ENCODE data around the gene FDPS.
A peak's percentile ranks its signal among the peaks of the same experiment; 100 is the strongest.
"Not testable (repeated sequence)": the region's sequence is repeated elsewhere in the genome, so short reads cannot be mapped to it uniquely, and the experiment has no call there.

FDPS gene

DNA sequence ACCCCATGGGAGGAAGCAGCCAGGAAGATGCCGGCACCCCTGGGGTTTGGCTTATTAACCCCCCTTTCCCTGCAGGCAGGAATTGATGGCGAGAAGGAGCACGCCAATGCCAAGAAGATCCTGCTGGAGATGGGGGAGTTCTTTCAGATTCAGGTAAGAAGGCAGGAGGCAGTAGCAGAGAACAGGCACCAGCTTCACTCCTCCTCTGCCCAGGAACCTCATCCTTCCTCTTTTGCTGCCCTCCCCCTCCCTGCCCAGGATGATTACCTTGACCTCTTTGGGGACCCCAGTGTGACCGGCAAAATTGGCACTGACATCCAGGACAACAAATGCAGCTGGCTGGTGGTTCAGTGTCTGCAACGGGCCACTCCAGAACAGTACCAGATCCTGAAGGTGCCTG, 10.9 kb downstream of the FDPS start:
- DNase-seq = no peak

DNA sequence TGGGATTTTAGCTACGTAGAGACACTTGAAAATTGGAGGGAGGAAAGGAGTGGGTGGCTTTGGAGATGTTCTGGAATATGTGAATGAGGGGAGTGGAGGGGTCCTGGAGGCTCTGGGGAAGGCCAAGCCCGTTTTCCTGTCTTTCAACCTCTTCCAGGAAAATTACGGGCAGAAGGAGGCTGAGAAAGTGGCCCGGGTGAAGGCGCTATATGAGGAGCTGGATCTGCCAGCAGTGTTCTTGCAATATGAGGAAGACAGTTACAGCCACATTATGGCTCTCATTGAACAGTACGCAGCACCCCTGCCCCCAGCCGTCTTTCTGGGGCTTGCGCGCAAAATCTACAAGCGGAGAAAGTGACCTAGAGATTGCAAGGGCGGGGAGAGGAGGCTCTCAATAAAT, 11.6 kb downstream of the FDPS start:
- no peak for DNase-seq

DNA sequence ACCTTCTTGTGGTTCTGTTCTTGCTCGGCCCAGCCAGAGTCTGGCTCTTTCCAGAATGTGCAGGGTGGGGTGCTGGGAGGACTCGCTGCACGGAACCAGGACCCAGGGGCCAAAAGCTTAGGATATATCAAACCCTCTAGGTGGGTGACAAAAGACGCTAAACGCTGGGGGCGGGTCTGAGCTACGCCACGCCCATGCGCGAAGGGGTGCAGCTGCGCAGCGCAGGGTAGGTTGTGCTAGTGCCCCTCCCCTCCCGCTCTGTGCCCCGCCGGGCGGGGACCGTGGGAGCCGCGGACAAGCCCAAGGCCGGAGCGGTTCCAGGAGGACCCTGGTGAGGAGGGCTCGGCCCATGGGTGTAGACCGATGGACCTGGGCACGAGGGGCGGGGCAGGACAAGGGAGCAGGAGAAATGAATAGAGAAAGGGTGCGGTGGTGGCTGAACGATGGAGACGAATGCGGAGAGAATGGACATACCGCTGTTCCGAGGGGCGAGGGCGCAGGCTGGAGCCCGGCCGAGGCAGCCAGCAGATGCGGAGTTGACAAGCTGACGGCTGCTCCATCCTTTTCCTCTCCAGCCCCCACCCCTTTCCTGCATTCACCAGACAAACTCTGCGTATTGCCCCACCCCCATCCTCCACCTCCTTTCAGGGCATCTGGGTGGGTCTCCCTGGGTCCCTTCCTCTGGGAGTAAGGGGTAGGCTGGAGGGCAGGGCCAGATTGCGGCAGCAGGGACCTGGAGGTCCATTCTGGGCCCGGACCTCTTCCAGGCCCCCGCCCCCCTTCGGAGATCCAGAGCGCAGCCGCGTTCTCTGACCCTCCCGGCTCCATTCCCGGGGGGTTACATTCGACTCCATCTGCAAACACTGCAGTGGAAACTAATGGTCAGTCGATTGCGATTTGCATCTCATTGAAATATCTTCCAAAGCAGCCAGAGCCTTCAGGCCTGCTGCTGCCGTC, 12.3 kb downstream of the FDPS start, which contains the start of gene RUSC1:
RUSC1 (plus strand) TSS at position 234 of the 957 bp plus-strand sequence. CDS start 880 bp downstream, outside the sequence.
- DNase-seq = peak in 44 of 51 donors; percentile 15 to 87 (median 60)

DNA sequence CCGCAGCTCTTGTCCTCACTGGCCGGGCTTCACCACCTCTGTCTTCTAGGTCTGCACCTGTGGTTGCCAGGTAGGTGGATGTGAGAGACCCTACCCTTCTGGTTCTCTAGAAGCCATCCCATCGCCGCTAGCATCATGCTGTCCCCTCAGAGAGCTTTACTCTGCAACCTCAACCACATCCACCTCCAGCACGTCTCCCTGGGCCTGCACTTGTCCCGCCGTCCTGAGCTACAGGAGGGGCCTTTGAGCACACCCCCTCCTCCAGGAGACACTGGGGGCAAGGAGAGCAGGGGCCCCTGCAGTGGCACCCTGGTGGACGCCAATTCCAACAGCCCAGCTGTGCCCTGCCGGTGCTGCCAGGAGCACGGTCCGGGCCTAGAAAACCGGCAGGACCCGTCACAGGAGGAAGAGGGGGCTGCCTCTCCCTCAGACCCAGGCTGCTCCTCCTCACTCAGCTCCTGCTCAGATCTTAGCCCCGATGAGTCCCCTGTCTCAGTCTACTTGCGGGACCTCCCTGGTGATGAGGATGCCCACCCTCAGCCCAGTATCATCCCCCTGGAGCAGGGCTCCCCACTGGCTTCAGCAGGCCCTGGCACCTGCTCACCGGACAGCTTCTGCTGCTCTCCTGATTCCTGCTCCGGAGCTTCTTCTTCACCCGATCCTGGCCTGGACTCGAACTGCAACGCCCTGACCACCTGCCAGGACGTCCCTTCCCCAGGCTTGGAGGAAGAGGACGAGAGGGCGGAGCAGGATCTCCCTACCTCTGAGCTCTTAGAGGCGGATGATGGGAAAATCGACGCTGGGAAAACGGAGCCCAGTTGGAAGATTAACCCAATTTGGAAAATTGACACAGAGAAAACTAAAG, 13.2 kb downstream of the FDPS start:
- DNase-seq = peak in 2 of 51 donors; percentile 16 to 38

DNA sequence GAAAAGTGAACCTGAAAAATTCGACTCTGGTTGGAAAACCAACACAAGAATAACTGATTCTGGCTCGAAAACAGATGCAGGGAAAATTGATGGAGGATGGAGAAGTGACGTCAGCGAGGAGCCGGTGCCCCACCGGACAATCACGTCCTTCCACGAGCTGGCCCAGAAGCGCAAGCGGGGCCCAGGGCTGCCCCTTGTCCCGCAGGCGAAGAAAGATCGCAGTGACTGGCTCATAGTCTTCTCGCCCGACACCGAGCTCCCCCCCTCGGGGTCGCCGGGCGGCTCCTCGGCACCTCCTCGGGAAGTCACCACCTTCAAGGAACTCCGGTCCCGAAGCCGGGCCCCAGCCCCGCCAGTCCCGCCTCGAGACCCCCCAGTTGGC, 13.9 kb downstream of the FDPS start:
- peak in 17 of 51 donors; percentile 3 to 74 (median 43) for DNase-seq

DNA sequence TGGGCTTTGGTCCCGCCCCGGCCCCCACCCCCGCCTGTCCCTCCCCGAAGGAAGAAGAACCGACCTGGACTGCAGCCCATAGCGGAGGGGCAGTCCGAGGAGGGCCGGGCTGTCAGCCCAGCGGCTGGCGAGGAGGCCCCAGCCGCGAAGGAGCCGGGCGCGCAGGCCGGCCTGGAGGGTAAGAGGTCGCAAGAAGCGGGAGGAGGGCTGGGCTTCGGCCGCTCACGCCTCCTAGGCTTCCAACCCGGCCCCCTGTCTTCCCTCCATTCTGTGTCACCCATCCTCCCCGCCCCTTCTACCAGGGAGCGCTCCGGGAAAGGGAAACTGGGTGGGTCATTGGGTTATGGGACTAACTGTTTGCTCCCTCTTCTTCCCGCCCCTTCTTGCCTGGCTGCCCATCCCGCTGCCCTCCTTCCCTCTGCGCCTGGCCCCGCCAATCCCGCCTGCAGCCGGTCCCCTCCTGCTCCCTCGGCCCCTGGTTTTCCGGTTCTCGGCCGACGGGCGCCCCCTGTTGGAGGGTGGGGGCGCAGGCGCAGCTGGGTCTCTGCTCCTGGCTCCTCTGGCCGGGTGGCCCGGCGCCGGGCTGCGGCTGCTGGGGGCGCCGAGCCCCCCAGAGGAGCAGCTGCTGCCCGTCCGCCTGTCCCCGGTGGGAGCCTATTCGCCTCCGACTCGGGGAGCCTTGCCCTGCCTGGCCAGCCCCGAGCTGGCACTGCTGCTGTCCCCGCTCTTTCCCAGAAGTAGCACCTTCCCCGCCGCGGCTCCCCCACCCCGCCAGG, 14.5 kb downstream of the FDPS start:
- peak in 50 of 51 donors; percentile 19 to 91 (median 73) for DNase-seq

DNA sequence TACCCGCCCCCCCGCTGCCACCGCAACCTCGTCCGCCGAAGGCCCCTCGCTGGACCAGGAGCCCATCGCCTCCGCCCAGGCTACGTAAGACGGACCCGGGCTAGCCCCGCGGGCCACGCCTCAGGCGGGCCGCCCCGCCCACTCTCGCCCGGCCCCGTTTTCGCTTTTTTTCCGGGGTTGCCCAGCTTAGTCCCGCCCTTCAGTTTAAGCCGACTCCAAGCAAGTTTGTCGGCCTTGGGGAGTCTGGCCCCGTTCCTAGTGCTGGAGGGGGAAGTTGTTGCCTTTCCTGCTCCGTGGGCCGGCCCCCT, 15.0 kb downstream of the FDPS start:
- DNase-seq = peak in 45 of 51 donors; percentile 23 to 91 (median 70)

DNA sequence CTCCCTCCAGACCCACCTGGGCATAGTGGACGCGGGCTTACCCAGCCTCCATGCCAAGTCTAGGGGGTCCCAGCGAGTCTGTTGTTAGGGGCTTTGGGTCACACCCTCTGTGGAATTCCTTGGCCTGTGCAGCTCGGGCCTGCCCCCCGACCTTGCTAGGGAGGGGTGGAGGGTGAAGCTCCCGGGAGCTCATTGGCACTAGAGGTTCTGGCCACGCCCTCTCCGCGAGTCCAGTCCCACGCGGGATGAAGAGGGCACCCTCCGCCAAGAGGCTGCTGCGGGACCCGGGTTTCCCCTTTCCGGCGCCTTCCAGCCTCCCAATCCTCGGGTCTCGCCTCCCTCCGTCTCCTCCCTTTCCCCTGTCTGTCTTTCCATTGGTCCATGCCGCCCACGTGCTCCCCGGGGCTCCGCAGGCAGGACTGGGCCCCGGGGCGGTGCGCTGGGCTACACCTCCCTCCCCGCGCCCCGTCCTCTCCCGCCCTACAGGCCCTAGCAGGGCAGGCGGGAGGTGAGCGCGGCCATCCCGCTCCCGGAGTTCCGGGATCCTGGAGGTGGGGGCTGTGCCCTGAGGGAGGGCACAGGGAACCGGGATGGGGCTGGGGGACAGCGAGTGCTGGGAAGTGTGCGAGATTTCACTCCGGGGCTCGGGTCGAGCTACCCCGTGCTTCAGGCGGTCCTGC, 15.5 kb downstream of the FDPS start:
- DNase-seq = peak; percentile 65 to 97 (median 89)

DNA sequence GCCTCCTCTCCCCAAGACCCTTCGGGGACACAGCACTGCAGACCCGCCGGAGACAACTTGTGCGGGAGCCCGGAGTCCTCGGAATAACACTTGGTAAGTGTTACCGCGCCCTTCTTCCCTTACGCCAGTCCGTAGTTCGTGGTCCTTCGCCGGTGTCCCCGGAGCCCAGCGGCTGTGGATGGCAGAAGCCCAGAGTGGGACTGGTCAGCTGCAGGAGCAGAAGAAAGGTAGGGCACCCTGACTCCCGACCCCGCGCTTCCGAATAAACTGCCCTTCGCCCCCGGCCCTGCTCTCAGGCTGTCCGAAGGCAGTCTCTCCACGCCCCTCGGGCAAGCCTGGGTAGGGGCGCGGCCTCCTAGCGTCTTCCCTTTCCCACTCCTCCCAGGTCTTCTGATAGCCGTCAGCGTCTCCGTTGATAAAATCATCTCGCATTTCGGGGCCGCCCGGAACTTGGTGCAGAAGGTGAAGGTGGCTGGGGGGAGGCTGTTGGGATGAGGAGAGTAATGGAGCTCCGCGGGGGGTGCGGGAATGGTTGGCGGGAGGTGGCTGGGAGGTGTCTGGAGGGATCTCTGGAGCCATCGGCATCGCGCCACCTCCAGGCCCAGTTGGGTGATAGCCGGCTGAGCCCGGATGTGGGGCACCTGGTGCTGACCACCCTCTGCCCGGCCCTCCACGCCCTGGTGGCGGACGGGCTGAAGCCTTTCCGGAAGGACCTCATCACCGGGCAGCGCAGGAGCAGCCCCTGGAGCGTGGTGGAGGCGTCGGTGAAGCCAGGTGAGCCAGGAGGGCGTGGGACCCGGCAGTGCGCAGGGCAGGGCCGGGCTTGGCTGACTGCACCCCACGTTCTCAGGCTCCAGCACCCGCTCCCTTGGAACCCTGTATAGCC, 16.3 kb downstream of the FDPS start:
- peak in 15 of 51 donors; percentile 15 to 68 (median 43) for DNase-seq

DNA sequence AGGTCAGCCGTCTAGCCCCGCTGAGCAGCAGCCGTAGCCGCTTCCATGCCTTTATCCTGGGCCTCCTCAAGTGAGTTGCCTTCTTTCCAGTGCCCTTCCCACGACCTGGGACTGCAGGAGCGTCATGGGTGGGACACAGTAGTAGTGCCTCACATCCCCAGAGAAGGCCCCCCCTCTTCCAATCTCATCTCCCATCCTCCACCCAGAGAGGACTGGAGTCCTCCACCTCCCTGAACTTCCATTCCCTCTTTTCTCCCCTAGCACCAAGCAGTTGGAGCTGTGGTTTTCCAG, 16.9 kb downstream of the FDPS start:
- no peak for DNase-seq

DNA sequence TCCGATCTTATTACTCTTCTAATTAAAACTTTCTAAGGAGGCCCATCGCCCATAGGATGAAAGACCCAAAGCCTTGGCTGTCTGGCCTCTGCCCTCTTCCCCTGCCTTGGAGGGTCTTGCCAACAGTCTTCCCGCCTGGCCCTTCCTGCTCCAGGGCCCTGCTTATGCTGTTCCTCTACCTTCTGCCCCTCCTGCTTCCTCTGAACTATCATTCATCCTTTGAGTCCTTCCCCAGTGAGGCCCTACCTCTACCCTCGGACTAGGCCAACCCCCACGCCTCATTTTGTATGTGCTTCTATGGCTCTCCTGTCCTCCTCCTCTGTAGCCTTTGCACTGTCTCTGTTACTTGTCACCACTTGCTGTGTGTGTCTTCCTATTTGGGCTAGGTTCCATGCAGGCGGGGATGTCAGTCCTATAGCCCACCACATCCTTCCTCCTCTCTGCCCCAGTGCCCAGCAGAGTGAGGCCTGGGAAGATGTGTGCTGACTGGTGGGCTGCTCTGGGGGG, 17.4 kb downstream of the FDPS start:
- no peak for DNase-seq

DNA sequence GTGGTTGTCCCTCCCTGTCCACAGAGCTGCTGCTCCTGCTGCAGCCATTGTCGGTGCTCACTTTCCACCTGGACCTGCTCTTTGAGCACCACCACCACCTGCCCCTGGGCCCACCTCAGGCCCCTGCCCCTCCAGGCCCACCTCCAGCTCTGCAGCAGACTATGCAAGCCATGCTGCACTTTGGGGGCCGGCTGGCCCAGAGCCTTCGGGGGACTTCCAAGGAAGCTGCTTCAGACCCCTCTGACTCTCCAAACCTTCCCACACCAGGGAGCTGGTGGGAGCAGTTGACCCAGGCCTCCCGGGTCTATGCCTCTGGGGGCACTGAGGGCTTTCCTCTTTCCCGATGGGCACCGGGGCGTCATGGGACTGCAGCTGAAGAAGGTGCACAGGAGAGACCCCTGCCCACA, 18.0 kb downstream of the FDPS start:
- DNase-seq = no peak

DNA sequence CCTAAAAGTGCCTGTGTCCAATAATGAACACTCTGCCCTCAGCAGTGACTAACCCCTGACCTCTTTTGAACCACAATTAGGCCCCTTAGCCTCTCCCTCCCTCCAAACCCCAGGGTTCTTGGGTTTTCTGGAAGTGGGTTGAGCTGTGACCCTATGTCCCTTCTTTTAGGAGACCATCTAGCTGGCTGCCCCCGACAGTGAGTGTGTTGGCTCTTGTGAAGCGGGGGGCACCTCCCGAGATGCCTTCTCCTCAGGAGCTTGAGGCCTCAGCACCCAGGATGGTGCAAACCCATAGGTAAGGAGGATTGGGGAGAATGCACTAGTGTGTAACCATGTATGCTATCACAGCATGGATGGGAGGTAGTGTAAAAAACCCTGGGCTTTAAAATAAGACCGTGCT, 19.3 kb downstream of the FDPS start:
- DNase-seq = no peak

DNA sequence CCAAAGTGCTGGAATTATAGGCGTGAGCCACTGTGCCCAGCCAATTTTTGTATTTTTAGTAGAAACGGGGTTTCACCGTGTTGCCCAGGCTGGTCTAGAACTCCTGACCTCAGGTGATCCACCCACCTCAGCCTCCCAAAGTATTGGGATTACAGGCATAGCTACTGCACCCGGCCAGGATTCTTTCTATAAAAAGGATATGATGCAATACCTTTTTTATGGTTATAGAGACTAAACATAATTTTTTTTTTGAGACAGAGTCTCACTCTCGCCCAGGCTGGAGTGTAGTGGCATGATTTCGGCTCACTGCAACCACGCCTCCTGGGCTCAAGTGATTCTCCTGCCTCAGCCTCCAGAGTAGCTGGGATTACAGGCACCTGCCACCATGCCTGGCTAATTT, 20.2 kb downstream of the FDPS start:
- not testable (repeated sequence) for DNase-seq

DNA sequence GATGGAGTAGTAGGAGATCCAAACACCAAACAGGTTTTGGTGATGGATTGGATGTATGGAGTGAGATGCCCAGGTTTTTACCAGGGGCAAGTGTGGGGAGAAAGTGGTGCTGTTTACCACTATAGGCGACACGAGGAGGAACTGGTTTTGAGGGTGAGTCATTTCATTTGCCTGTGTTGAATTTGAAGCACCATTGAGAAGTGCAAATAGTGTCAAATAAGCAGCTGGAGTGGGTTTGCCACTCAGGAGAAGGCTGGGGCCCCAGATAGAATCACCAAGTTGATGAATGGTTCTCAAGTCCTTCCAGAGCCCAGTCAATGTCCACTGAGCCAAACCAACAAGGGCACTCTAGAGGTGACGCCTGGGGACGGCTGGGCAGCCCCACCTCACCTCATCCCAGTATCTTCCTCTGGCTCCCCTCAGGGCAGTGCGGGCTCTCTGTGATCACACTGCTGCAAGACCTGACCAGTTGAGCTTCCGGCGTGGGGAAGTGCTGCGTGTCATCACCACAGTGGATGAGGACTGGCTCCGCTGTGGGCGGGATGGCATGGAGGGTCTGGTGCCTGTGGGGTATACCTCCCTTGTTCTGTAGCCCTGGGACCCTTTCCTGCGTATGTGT, 21.4 kb downstream of the FDPS start:
- DNase-seq = no peak

DNA sequence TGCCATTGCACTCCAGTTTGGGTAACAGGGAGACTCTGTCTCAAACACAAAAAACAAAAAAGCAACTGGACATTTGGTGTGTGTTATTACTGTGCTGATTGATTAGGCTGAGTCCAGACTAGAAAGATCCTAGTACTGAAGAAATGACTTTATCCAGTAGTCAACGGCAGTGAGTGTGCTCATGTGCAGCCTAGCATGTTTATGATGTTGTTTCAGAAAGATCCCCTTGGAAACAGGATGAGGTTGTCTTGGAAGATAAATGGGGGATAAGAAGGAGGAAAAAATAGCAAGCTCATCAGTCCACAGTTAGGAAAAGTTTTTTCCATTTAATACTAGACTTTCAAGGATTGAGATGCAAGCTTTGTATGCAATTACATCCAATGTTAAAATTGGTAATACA, 26.3 kb downstream of the FDPS start:
- no peak for DNase-seq

DNA sequence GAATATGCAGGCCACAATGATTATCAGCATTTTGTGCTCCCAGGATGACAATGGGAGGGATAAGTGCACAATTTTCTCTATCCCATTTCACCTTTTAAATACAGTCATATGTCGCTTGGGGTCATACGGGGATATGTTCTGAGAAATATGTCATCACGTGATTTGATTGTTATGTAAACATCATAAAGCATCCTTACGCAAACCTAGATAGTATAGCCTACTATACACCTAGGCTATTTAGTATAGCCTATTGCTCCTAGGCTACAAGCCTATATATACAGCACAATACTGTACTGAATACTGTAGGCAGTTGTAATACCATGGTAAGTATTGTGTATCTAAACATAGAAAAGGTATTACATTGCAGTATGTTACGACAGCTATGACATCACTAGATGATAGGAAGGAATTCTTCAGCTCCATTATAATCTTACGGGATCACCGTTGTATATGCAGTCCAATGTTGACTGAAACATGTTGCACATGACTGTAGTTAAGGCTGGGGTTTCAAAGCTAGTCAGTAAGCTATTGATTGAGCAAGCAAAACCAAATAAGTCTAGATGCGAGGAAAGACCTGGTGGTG, 30.9 kb downstream of the FDPS start:
- no peak for DNase-seq

DNA sequence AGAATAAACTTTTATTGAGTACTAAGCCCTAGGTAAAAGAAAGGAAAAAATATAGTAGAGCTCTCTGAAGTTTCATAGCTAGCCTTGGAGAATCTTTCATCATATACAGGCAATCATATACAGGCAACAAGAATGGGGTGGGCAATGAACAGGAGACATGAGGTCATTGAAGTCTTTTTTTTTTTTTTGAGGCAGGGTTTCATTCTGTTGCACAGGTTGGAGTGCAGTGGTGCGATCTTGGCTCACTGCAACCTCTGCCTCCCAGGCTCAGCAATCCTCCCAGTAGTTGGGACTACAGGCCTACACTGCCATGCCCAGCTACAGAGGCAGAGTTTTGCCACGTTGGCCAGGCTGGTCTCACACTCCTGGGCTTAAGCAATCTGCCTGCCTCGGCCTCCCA, 34.2 kb downstream of the FDPS start:
- DNase-seq = no peak

DNA sequence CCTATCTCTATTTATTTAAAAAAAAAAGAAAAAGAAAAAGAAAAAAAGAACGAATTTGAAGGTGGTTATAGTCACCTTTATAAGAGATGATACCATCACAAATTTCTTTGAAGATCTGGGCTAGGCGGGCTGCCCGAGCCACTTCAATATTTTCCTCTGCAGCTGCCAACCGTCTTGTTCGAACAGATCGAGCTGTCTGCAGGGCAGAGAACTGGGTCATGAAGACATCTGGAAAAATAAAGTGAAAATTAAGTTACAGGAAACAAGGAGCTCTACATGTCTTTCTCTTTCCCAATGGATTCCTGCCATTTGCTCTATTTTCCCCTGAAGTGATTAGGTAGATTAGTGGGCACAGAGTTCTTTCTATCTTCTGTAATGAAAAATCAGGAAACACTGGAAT, 44.0 kb downstream of the FDPS start:
- DNase-seq = no peak

Data from hypothalamus (tissue), 51 donors.